Activated CD4-positive, alpha-beta T cell treated with anti-CD3 and anti-CD28 coated beads for 36 hours (primary cell): ENCODE measurements around the gene RTKN2. TPM values are rescaled to one million over a fixed set of nuclear protein-coding genes. Genes with fewer than 3 reads are reported as not detected.

ENCODE experiments used
- ATAC-seq: fragments of 200-7000 bp; cut with Tn5 transposase; one replicate; pipeline ENCODE4 v1.10.0; 2021; ENCODE audit warnings: mild to moderate bottlenecking, moderate library complexity
- CTCF ChIA-PET: fragments of 350-600 bp; sonication (Branson Sonifier 250); formaldehyde crosslinking; loops from one replicate; lab custom pipeline; 2021; ENCODE audit warnings: antibody characterized with exemption; lab: Charles Lee
- POLR2A ChIA-PET: fragments of 350-600 bp; sonication (Branson Sonifier 250); formaldehyde crosslinking; loops from one replicate; lab custom pipeline; 2021; ENCODE audit warnings: antibody characterized with exemption, inconsistent platforms; lab: Charles Lee
- DNase-seq: peaks from one replicate; pipeline ENCODE4 v3.0.0-alpha.2; 2020
- H3K27ac Mint-ChIP-seq: one replicate; pipeline ENCODE4 v1.8.0; 2021; ENCODE audit warnings: mixed read lengths
- H3K27me3 Mint-ChIP-seq: one replicate; pipeline ENCODE4 v1.8.0; 2021; ENCODE audit warnings: mixed read lengths
- H3K36me3 Mint-ChIP-seq: one replicate; pipeline ENCODE4 v1.8.0; 2021; ENCODE audit warnings: low read depth, mixed read lengths
- H3K4me1 Mint-ChIP-seq: one replicate; pipeline ENCODE4 v1.8.0; 2021; ENCODE audit warnings: mixed read lengths
- H3K4me3 Mint-ChIP-seq: one replicate; pipeline ENCODE4 v1.8.0; 2021; ENCODE audit warnings: mild to moderate bottlenecking, moderate library complexity, mixed read lengths
- H3K9me3 Mint-ChIP-seq: one replicate; pipeline ENCODE4 v1.8.0; 2021; ENCODE audit warnings: low read depth, mixed read lengths
- intact Hi-C, 2 experiments: fragments of 100-400 bp; cut with DNase I in 1 of 2; cut with micrococcal nuclease in 1 of 2; formaldehyde crosslinking; loops; one replicate each; pipeline versions ENCODE4 v1.14.2 to v1.15.1; 2022 to 2024; cut with DNase I, micrococcal nuclease
- total RNA-seq, 2 experiments: library from RNA; stranded (reverse); gene quantifications; one replicate each; pipeline ENCODE4 v1.2.3, GENCODE V29; 2021

Gene RTKN2
- total RNA-seq, 2 experiments from 2014 or later, result 4.8 TPM

DNA sequence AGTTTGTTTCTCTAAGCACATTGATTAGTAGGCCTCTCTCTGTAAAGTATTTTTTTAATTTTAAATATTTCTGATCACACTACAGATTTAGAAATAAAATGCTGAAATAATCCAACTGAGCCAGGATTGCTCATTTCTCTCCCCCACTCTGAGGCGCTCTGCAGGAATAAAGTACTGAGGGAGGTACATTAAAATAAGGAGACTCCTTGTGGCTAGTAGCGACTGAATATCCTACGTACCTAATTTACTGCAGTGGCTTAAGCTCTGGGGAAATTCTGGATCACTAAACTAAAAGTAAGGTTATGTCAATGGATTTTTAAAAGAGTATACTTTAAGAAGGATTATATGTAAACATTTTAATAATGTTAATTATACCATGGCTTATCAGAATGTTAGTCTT is 75.2 kb downstream of the RTKN2 start:
- H3K4me3 Mint-ChIP-seq, result no peak overlapping the region
- intact Hi-C loops, result no loop called here
- H3K36me3 Mint-ChIP-seq, result peaks cover 14% of the 10 kb centered on the region
- peaks cover under 1% of the 10 kb centered on the region for H3K9me3 Mint-ChIP-seq
- no peaks in the 10 kb centered on the region for H3K27me3 Mint-ChIP-seq
- ATAC-seq (no peak), DNase-seq (no peak)
- peaks cover 37% of the 10 kb centered on the region for H3K4me1 Mint-ChIP-seq
- H3K27ac Mint-ChIP-seq, result no peak overlapping the region
- ChIA-PET POLR2A (no interaction called here), CTCF (no interaction called here)

DNA sequence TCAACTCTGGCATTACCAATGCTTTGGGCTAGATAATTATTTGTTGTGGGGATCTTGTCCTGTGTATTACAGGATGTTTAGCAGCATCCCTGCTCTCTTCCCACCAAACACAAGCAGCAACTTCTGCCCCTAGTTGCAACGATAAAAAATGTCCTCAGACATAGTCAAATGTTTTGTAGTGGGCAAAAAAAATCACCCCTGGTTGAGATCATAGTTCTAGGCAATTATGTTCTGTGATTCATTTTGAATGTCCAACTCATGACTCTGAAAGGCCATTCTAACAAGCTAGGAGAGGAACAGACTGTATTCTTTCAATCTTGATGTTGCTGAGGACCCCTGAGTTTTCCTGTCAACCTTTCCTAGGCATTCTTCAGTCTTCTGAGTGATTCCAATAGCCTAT is 79.5 kb downstream of the RTKN2 start:
- POLR2A ChIA-PET, result interaction anchor here (1.0 kb wide), 1 partner anchor 140 kb away, joined by 3 read pairs; no protein-coding TSS in a partner anchor
- peaks cover 19% of the 10 kb centered on the region for H3K36me3 Mint-ChIP-seq
- ATAC-seq (no peak), DNase-seq (no peak)
- H3K27me3 Mint-ChIP-seq, result no peaks in the 10 kb centered on the region
- H3K4me1 Mint-ChIP-seq, result peaks cover 61% of the 10 kb centered on the region
- H3K4me3 Mint-ChIP-seq, result no peak overlapping the region
- intact Hi-C loops, result loop anchor here in 1 of 2 experiments (5.0 kb wide), 1 partner anchor 493 kb away; no protein-coding TSS in a partner anchor
- CTCF ChIA-PET, result interaction anchor here (0.6 to 1.1 kb wide), 3 partner anchors 32 to 135 kb away, joined by 3 to 4 read pairs (median 3); no protein-coding TSS in a partner anchor
- H3K9me3 Mint-ChIP-seq, result peaks cover 3% of the 10 kb centered on the region
- H3K27ac Mint-ChIP-seq, result peak overlapping the region; percentile 57

- Mint-ChIP-seq H3K36me3 (peaks cover 21% of the 10 kb centered on the region), H3K9me3 (peaks cover 5% of the 10 kb centered on the region), H3K4me1 (peaks cover 72% of the 10 kb centered on the region), H3K27ac (peak overlapping the region; percentile 99), H3K4me3 (peak overlapping the region; percentile 1), H3K27me3 (no peaks in the 10 kb centered on the region)
- intact Hi-C loops, result loop anchor here in 1 of 2 experiments (1.0 to 5.0 kb wide), 4 partner anchors 11 to 494 kb away; no protein-coding TSS in a partner anchor
- CTCF ChIA-PET, result interaction anchor here (0.6 to 1.8 kb wide), 8 partner anchors 33 to 200 kb away, joined by 3 to 10 read pairs (median 4); no protein-coding TSS in a partner anchor
- peak; percentile 26 for DNase-seq
- POLR2A ChIA-PET, result interaction anchor here (0.6 to 3.2 kb wide), 18 partner anchors 21 to 286 kb away, joined by 3 to 108 read pairs (median 4); no protein-coding TSS in a partner anchor
- ATAC-seq, result peak; percentile 59
Observed at GRCh38 chr10:62188021-62188616, 80.5 kb downstream of the RTKN2 start.

GRCh38 chr10:62186999-62187675 is 81.5 kb downstream of the RTKN2 start:
- Mint-ChIP-seq H3K4me1 (peaks cover 75% of the 10 kb centered on the region), H3K9me3 (peaks cover 5% of the 10 kb centered on the region), H3K27ac (peak overlapping the region; percentile 99), H3K36me3 (peaks cover 23% of the 10 kb centered on the region), H3K4me3 (peak overlapping the region; percentile 1), H3K27me3 (no peaks in the 10 kb centered on the region)
- POLR2A ChIA-PET, result interaction anchor here (0.6 to 3.2 kb wide), 18 partner anchors 38 to 285 kb away, joined by 3 to 108 read pairs (median 4); no protein-coding TSS in a partner anchor
- ATAC-seq, result peak; percentile 28
- DNase-seq, result peak; percentile 46
- CTCF ChIA-PET, result interaction anchor here (1.4 to 4.2 kb wide), 6 partner anchors 58 to 288 kb away, joined by 4 to 32 read pairs (median 6); no protein-coding TSS in a partner anchor
- intact Hi-C loops, result loop anchor here (1.0 to 5.0 kb wide), 7 partner anchors 56 to 630 kb away; partner anchors contain the start of gene EGR2 (in 1 of the 2)

- intact Hi-C loops, result loop anchor here (1.0 to 5.0 kb wide), 8 partner anchors 57 to 1083 kb away; partner anchors contain the start of gene EGR2 (in 1 of the 2)
- Mint-ChIP-seq H3K27ac (peak overlapping the region; percentile 99), H3K27me3 (no peaks in the 10 kb centered on the region), H3K4me3 (peak overlapping the region; percentile 51), H3K36me3 (peaks cover 33% of the 10 kb centered on the region), H3K9me3 (peaks cover 9% of the 10 kb centered on the region), H3K4me1 (peaks cover 86% of the 10 kb centered on the region)
- POLR2A ChIA-PET, result interaction anchor here (0.5 to 3.2 kb wide), 19 partner anchors 13 to 288 kb away, joined by 3 to 108 read pairs (median 4); no protein-coding TSS in a partner anchor
- CTCF ChIA-PET, result interaction anchor here (0.5 to 4.2 kb wide), 12 partner anchors 9 to 631 kb away, joined by 3 to 32 read pairs (median 3); no protein-coding TSS in a partner anchor
- peak; percentile 66 for DNase-seq
- peak; percentile 34 for ATAC-seq
Observed at GRCh38 chr10:62185919-62186692, 82.5 kb downstream of the RTKN2 start.

- intact Hi-C loops, result loop anchor here (1.0 to 5.0 kb wide), 20 partner anchors 41 to 1212 kb away; partner anchors contain the start of gene ARID5B (in 1 of the 2)
- peak; percentile 12 for ATAC-seq
Observed at GRCh38 chr10:62183857-62184795, 84.5 kb downstream of the RTKN2 start.

GRCh38 chr10:62183442-62183841 is 85.2 kb downstream of the RTKN2 start:
- Mint-ChIP-seq H3K4me3 (peak overlapping the region; percentile 44), H3K36me3 (peaks cover 46% of the 10 kb centered on the region), H3K4me1 (peaks cover 89% of the 10 kb centered on the region), H3K27me3 (no peaks in the 10 kb centered on the region), H3K9me3 (peaks cover 24% of the 10 kb centered on the region), H3K27ac (peak overlapping the region; percentile 99)
- DNase-seq (peak; percentile 53), ATAC-seq (peak; percentile 54)
- ChIA-PET POLR2A (interaction anchor here (0.6 to 4.1 kb wide), 28 partner anchors 8 to 1339 kb away, joined by 3 to 99 read pairs (median 4); partner anchors contain the start of gene ARID5B), CTCF (interaction anchor here (0.5 to 4.2 kb wide), 18 partner anchors 16 to 287 kb away, joined by 3 to 32 read pairs (median 4); no protein-coding TSS in a partner anchor)
- intact Hi-C loops, result loop anchor here (1.0 to 5.0 kb wide), 18 partner anchors 42 to 1211 kb away; partner anchors contain the start of gene ARID5B (in 1 of the 2)

More at GRCh38 chr10:62183857-62184795, 84.5 kb downstream of the RTKN2 start:
- peak overlapping the region; percentile 44 for H3K4me3 Mint-ChIP-seq
- ChIA-PET CTCF (interaction anchor here (0.5 to 4.2 kb wide), 19 partner anchors 16 to 287 kb away, joined by 3 to 32 read pairs (median 4); no protein-coding TSS in a partner anchor), POLR2A (interaction anchor here (0.6 to 4.1 kb wide), 21 partner anchors 16 to 1339 kb away, joined by 3 to 99 read pairs (median 5); partner anchors contain the start of gene ARID5B)
- peak; percentile 48 for DNase-seq
- H3K4me1 Mint-ChIP-seq, result peaks cover 87% of the 10 kb centered on the region
- H3K9me3 Mint-ChIP-seq, result peaks cover 20% of the 10 kb centered on the region
- no peaks in the 10 kb centered on the region for H3K27me3 Mint-ChIP-seq
- peaks cover 42% of the 10 kb centered on the region for H3K36me3 Mint-ChIP-seq
- H3K27ac Mint-ChIP-seq, result peak overlapping the region; percentile 99

- Mint-ChIP-seq H3K9me3 (peaks cover 25% of the 10 kb centered on the region), H3K27me3 (no peaks in the 10 kb centered on the region), H3K4me1 (peaks cover 88% of the 10 kb centered on the region), H3K36me3 (peaks cover 48% of the 10 kb centered on the region), H3K4me3 (no peak overlapping the region), H3K27ac (peak overlapping the region; percentile 92)
- DNase-seq (peak; percentile 22), ATAC-seq (no peak)
- CTCF ChIA-PET, result interaction anchor here (0.9 to 1.3 kb wide), 3 partner anchors 63 to 286 kb away, joined by 3 to 7 read pairs (median 3); no protein-coding TSS in a partner anchor
- POLR2A ChIA-PET, result interaction anchor here (0.8 to 4.1 kb wide), 14 partner anchors 9 to 1340 kb away, joined by 3 to 99 read pairs (median 6); no protein-coding TSS in a partner anchor
- intact Hi-C loops, result loop anchor here (2.0 to 5.0 kb wide), 8 partner anchors 62 to 1210 kb away; no protein-coding TSS in a partner anchor
Observed at GRCh38 chr10:62182595-62182994, 86.0 kb downstream of the RTKN2 start.

GRCh38 chr10:62182171-62182570 is 86.5 kb downstream of the RTKN2 start:
- no peak for ATAC-seq
- Mint-ChIP-seq H3K27ac (peak overlapping the region; percentile 92), H3K27me3 (no peaks in the 10 kb centered on the region), H3K4me1 (peaks cover 87% of the 10 kb centered on the region), H3K36me3 (peaks cover 49% of the 10 kb centered on the region), H3K9me3 (peaks cover 26% of the 10 kb centered on the region), H3K4me3 (no peak overlapping the region)
- ChIA-PET CTCF (interaction anchor here (0.9 kb wide), 1 partner anchor 286 kb away, joined by 3 read pairs; no protein-coding TSS in a partner anchor), POLR2A (interaction anchor here (1.8 to 4.1 kb wide), 2 partner anchors 132 to 194 kb away, joined by 13 to 99 read pairs; no protein-coding TSS in a partner anchor)
- DNase-seq, result no peak
- intact Hi-C loops, result loop anchor here (2.0 to 5.0 kb wide), 8 partner anchors 61 to 1210 kb away; no protein-coding TSS in a partner anchor
